K562 (cell line): ENCODE measurements around the gene SPEM1. TPM values are rescaled to one million over a fixed set of nuclear protein-coding genes. Genes with fewer than 3 reads are reported as not detected.

Experiments
- ATAC-seq: fragments of 200-7000 bp; cut with Tn5 transposase; 3 replicates; pipeline ENCODE4 v1.9.1; 2020; ENCODE audit warnings: moderate library complexity
- Bru-seq: library from RNA; stranded (reverse); fragments of 400-500 nt; gene quantifications from one replicate; lab custom pipeline; 2021; lab: Mats Ljungman, UMichigan
- BruChase-seq, 2 experiments: library from RNA; stranded (reverse); fragments of 400-500 nt; gene quantifications; one replicate each; lab custom pipeline; 2021; lab: Mats Ljungman, UMichigan
- BruUV-seq: library from RNA; stranded (reverse); fragments of 400-500 nt; replicated peaks from 2 replicates; lab custom pipeline; 2021; lab: Mats Ljungman, UMichigan
- CTCF ChIA-PET: fragments of 300-600 bp; formaldehyde crosslinking; extraction: SDS; loops from one replicate; lab custom pipeline; 2021; ENCODE audit warnings: low intra/inter-chr PET ratio; lab: Yijun Ruan, JAX
- POLR2A ChIA-PET: fragments of 300-600, 350-650 bp; sonication (Branson Sonifier 250); formaldehyde crosslinking; extraction: SDS; loops from one replicate; lab custom pipeline; 2021; ENCODE audit warnings: antibody characterized with exemption, inconsistent platforms; lab: Yijun Ruan, JAX
- DNase-seq, 4 experiments: peaks; one replicate each; pipeline versions ENCODE4 v3.0.0 to v3.0.0-alpha.2; 2011 to 2018; ENCODE audit warnings: low spot score in 3 of 4, mixed read lengths in 3 of 4; ENCODE audit errors: extremely low read depth in 1 of 4
- FAIRE-seq: peaks from 2 replicates; lab custom pipeline; 2011; peaks lifted over from hg19 to GRCh38; lab: Jason Lieb, UNC
- H2AFZ ChIP-seq: 2 replicates; pipeline ENCODE4 v1.6.0; 2011; ENCODE audit warnings: low read depth, low read length, control low read depth, inconsistent platforms
- H3K27ac ChIP-seq: fragments of 200-600 bp; 3 replicates; pipeline ENCODE4 v1.8.0; 2011; ENCODE audit warnings: low read depth, mild to moderate bottlenecking, control low read depth, inconsistent platforms, low read length, moderate library complexity, mixed read lengths; ENCODE audit errors: extremely low read depth
- H3K27me3 ChIP-seq, 2 experiments: fragments of 300-600 bp in 1 of 2; 2 replicates in 1 of 2; 3 replicates in 1 of 2; pipeline versions ENCODE4 v1.6.0 to v1.8.0; 2011; ENCODE audit warnings: inconsistent platforms in 2 of 2, low read length in 2 of 2, mild to moderate bottlenecking in 1 of 2, mixed read lengths in 1 of 2, moderate library complexity in 1 of 2; ENCODE audit not compliant: control insufficient read depth in 2 of 2, insufficient read depth in 2 of 2
- H3K36me3 ChIP-seq: fragments of 300-600 bp; 3 replicates; pipeline ENCODE4 v1.8.0; 2011; ENCODE audit warnings: mild to moderate bottlenecking, low read length, inconsistent platforms; ENCODE audit not compliant: control insufficient read depth, insufficient read depth
- H3K4me1 ChIP-seq, 2 experiments: fragments of 200-600 bp in 1 of 2; replicated peaks in 1 of 2; 2 replicates in 1 of 2; 3 replicates in 1 of 2; pipeline versions ENCODE4 v1.5.1 to v1.8.0; 2011; ENCODE audit warnings: inconsistent platforms in 2 of 2, low read length in 2 of 2, mild to moderate bottlenecking in 1 of 2, mixed read lengths in 1 of 2, moderate library complexity in 1 of 2; ENCODE audit not compliant: control insufficient read depth in 2 of 2, insufficient read depth in 2 of 2
- H3K4me2 ChIP-seq: 2 replicates; pipeline ENCODE4 v1.6.1; 2011; ENCODE audit warnings: low read length, control low read depth, inconsistent platforms, mixed read lengths; ENCODE audit not compliant: insufficient read depth
- H3K4me3 ChIP-seq: fragments of 200-600 bp; sonication (generic), shearing (Covaris generic); 2 replicates; pipeline ENCODE4 v1.5.1; 2016; ENCODE audit warnings: control low read depth, inconsistent platforms
- H3K79me2 ChIP-seq: fragments of 200-600 bp; 3 replicates; pipeline ENCODE4 v1.8.0; 2011; ENCODE audit warnings: low read length, inconsistent platforms; ENCODE audit not compliant: control insufficient read depth, insufficient read depth
- H3K9ac ChIP-seq, 2 experiments: 2 replicates each; pipeline versions ENCODE4 v1.6.0 to v1.6.1; 2011; ENCODE audit warnings: low read depth in 2 of 2, low read length in 2 of 2, control low read depth in 1 of 2, inconsistent platforms in 1 of 2, mild to moderate bottlenecking in 1 of 2, mixed read lengths in 1 of 2; ENCODE audit not compliant: insufficient read depth in 1 of 2
- H3K9me1 ChIP-seq: one replicate; pipeline ENCODE4 v1.6.0; 2011; ENCODE audit warnings: inconsistent platforms, mild to moderate bottlenecking, low read length, moderate library complexity; ENCODE audit not compliant: control insufficient read depth, insufficient read depth
- H3K9me3 ChIP-seq: replicated peaks from 2 replicates; pipeline ENCODE4 v1.5.1; 2011; ENCODE audit warnings: low read depth, low read length, inconsistent platforms; ENCODE audit not compliant: control insufficient read depth, insufficient read depth
- H4K20me1 ChIP-seq: replicated peaks from 2 replicates; pipeline ENCODE4 v1.6.1; 2011; ENCODE audit warnings: low read length, inconsistent platforms, mixed read lengths; ENCODE audit not compliant: control insufficient read depth, insufficient read depth
- EZH2 ChIP-seq: IDR thresholded peaks from 2 replicates; pipeline ENCODE4 v1.6.1; 2012; ENCODE audit warnings: low read depth, mild to moderate bottlenecking, inconsistent platforms, low read length, borderline replicate concordance
- RFX1 ChIP-seq: fragments of 450-650 bp; IDR thresholded peaks from 2 replicates; pipeline ENCODE4 v1.6.1; 2016; ENCODE audit warnings: mild to moderate bottlenecking, moderate library complexity
- WGBS: fragments of 100-300 bp; shearing (Covaris generic); methylation state at CpG from one replicate; pipeline ENCODE4 v1.1.6; 2016; ENCODE audit warnings: low coverage, mixed read lengths; ENCODE audit not compliant: insufficient coverage; ENCODE audit errors: missing lambda C conversion rate; 5-methylcytosine and 5-hydroxymethylcytosine counted together
- in situ Hi-C: fragments of 300-500 bp; cut with MboI; formaldehyde crosslinking; loops from 4 replicates; pipeline ENCODE4 v1.15.0; 2018; ENCODE audit warnings: inconsistent platforms, mixed read lengths
- intact Hi-C: fragments of 100-400 bp; cut with micrococcal nuclease; formaldehyde crosslinking; loops from 2 replicates; pipeline ENCODE4 v1.14.2; 2022
- long read RNA-seq, 3 experiments: library from polyadenylated mRNA in 2 of 3; library from RNA in 1 of 3; unstranded in 2 of 3; stranded (forward) in 1 of 3; transcript quantifications; one replicate each; pipeline ENCODE4 v2.0.0, GENCODE V29; 2019 to 2022
- polyA minus RNA-seq, 3 experiments: library from RNA; depleted of rRNA, polyadenylated mRNA; stranded (reverse); fragments of >200 nt; gene quantifications; 2 replicates each; pipeline ENCODE4 v1.2.3, GENCODE V29; 2011
- polyA plus RNA-seq, 8 experiments: library from polyadenylated mRNA; depleted of rRNA in 4 of 8; stranded (reverse) in 5 of 8; unstranded in 3 of 8; fragments of >200 nt; fragmentation: Nextera tagmentation in 2 of 8; fragmentation: Illumina TruSeq in 1 of 8; extraction: Ambion mirVana in 2 of 8; extraction: Trizol in 1 of 8; gene quantifications; 2 replicates each; pipeline versions ENCODE4 v1.2.1 to v1.2.3, GENCODE V29; 2011 to 2014; ENCODE audit warnings: inconsistent platforms in 1 of 8, missing spikeins in 1 of 8
- total RNA-seq, 7 experiments: library from RNA; depleted of rRNA in 6 of 7; stranded (reverse); fragments of >200 nt in 6 of 7; fragmentation: Illumina TruSeq in 2 of 7; extraction: Trizol in 2 of 7; gene quantifications; 2 replicates each; pipeline versions ENCODE4 v1.2.1 to v1.2.3, GENCODE V29; 2011 to 2021; ENCODE audit warnings: low replicate concordance in 1 of 7

Gene SPEM1, protein sequence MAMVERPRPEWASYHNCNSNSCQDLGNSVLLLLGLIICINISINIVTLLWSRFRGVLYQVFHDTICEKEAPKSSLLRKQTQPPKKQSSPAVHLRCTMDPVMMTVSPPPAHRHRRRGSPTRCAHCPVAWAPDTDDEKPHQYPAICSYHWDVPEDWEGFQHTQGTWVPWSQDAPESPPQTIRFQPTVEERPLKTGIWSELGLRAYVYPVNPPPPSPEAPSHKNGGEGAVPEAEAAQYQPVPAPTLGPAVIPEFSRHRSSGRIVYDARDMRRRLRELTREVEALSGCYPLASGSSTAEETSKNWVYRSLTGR
- not detected in 2 replicates for total RNA-seq (2011; cell fraction: chromatin; rRNA removed; ENCODE audit: low replicate concordance)
- not detected in 2 replicates for total RNA-seq (2011; cell fraction: nucleolus; rRNA removed)
- not detected in 2 replicates for total RNA-seq (2011; cell fraction: nucleoplasm; rRNA removed)
- total RNA-seq (2014; rRNA removed) (not detected in 2 replicates), total RNA-seq (2014; rRNA removed; fragmentation: Illumina TruSeq; extraction: Trizol) (not detected in 2 replicates), total RNA-seq (2015; rRNA removed; fragmentation: Illumina TruSeq; extraction: Trizol) (not detected in 2 replicates), total RNA-seq (2021) (not detected in 2 replicates), polyA plus RNA-seq (2011; rRNA removed) (not detected in 2 replicates), polyA plus RNA-seq (2014; fragmentation: Illumina TruSeq; extraction: Trizol) (not detected in 2 replicates), polyA plus RNA-seq (2014; fragmentation: Nextera tagmentation; extraction: Ambion mirVana) (not detected), polyA plus RNA-seq (2014; rRNA removed) (not detected in 2 replicates), polyA minus RNA-seq (2011; rRNA and poly(A)+ RNA removed) (not detected in 2 replicates), Bru-seq, nascent RNA (not detected), BruChase-seq, experiment 1, labeled RNA remaining after a 2-hour chase (percentile 29 among the genes with signal in this experiment), BruChase-seq, experiment 2, labeled RNA remaining after a 6-hour chase (not detected)
- not detected in 2 replicates for polyA plus RNA-seq (2011; cell fraction: cytosol; rRNA removed)
- not detected in 2 replicates for polyA plus RNA-seq (2011; cell fraction: nucleus; rRNA removed)
- polyA plus RNA-seq (2012), result not detected in 2 replicates
- not detected in 2 replicates for polyA minus RNA-seq (2011; cell fraction: cytosol; rRNA and poly(A)+ RNA removed)
- not detected in 2 replicates for polyA minus RNA-seq (2011; cell fraction: nucleus; rRNA and poly(A)+ RNA removed)
- long read RNA-seq, experiment 1, result 0 reads
- long read RNA-seq, experiment 2, result 0 reads
- long read RNA-seq, experiment 3, result 0 reads

DNA sequence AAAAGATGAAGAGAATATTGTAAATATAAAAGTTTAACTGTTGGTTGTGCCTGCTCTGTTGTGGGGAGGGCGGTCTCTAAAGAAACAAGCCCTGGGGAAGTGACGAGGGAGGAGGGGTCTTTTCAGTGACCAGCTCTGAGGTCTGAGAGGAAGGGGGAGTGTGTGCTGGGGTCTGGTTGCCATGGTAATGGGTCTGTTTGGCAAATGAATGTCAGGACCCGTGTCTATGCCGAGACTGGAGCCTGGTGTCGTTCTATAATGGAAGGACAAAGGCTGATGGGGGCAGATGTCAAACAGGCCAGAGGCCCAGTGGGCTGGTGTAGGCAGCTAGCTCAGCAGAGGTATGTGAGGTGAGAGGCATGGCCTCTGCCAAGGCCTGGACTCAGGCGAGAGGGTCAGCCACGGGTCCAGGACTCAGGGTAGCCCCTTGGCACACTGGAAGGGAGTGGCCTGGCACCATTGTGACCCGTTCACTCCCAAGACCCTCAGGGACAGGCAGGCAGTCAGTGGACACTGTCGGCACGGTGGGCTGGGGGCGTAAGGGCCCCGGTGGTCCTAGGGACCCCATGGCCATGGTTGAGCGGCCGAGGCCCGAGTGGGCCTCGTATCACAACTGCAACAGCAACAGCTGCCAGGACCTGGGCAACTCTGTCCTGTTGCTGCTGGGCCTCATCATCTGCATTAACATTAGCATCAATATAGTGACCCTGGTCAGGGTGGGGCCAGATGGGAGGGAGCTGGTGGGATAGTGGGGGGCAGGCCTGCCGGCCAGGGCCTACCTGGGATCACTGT is at the start of gene SPEM1:
SPEM1 (plus strand) TSS at position 506 of the 792 bp plus-strand sequence; CDS start at position 567, 61 bp downstream.
- ChIA-PET POLR2A (interaction anchor here (0.6 to 1.4 kb wide), 2 partner anchors 17 to 66 kb away, joined by 3 read pairs; no protein-coding TSS in a partner anchor), CTCF (no interaction called here)
- Histone ChIP-seq H2AFZ (no peak within 1 kb of the TSS), H3K4me2 (no peak within 1 kb of the TSS), H3K9ac (peak within 1 kb of the TSS in 1 of 2 experiments; percentile 52; a peak in 2 of 4 replicates), H3K4me3 (no peak within 1 kb of the TSS), H3K9me3 (no peaks in the 10 kb centered on the region), H3K9me1 (no peaks in the 10 kb centered on the region), H3K27ac (no peak within 1 kb of the TSS), H4K20me1 (no peaks in the 10 kb centered on the region), H3K79me2 (no peaks in the 10 kb centered on the region), H3K4me1 (peaks cover 0 to 10% of the 10 kb centered on the region in 2 experiments; a peak in 2 of 5 replicates), H3K36me3 (no peaks in the 10 kb centered on the region), H3K27me3 (no peaks in the 10 kb centered on the region)
- WGBS, result 45% methylated on average over 12 of the region's 17 CpGs
- ATAC-seq (no peak), DNase-seq (no peak), FAIRE-seq (no peak)
- in situ Hi-C loops, result no loop called here
- TF ChIP-seq RFX1, result peak; percentile 52; the same call in 1 of the 2 replicates
- no peak for TF ChIP-seq EZH2
- BruUV-seq, result no TSS peak
- intact Hi-C loops, result no loop called here
